Stimulated activated CD8-positive, alpha-beta memory T cell treated with anti-CD3 and anti-CD28 coated beads, Interleukin-12 subunit alpha, Interleukin-12 subunit beta, amount 100 ng/mL, for 24 hours (primary cell): ENCODE measurements around the gene TICRR.

Experiments
- DNase-seq: peaks from one replicate; pipeline ENCODE4 v3.0.0-alpha.2; 2020; ENCODE audit errors: extremely low read depth

Gene TICRR

DNA sequence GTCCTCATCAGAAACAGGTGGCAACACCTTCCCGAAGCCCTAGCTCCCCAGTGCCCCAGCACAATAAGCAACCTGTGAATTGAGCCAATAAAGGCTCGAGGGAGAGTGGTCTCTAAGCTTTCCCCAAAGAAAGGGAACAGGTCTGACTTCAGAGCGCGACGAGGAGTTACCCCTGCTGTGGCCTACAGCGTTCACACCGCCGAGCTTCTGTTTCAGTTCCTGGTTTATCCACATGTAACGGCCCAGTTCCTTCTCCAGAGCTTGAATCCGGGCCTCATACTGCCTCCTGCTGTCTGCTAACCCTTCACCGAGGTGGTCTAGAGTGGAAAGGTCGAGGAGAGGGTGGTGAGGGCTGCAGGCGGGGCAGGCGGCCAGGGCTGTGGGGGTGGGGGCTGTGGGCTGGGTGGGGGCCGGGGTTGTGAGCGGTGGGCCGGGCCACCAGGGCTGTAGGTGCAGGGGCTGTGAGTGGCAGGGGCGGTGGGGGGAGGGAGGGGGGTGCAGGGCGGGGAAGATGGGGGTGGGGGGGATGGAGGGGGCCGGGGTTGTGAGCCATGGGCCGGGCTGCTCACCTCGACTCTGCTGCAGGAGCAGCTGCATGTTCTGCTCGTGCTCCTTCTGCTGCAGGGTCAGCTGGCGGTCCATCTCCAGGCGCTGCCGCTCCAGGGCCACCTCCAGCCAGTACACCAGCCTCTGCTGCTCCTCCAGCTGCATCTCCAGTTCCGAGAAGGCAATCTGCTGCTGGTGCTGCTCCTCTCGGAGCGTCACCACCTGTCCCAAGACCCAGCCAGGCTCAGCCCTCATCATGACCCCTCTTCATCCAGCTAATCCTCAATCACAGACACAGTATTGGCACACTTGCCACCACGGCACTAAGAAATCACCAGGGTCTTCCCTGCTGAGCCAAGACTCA, 53.8 kb downstream of the TICRR start:
- no peak for DNase-seq

DNA sequence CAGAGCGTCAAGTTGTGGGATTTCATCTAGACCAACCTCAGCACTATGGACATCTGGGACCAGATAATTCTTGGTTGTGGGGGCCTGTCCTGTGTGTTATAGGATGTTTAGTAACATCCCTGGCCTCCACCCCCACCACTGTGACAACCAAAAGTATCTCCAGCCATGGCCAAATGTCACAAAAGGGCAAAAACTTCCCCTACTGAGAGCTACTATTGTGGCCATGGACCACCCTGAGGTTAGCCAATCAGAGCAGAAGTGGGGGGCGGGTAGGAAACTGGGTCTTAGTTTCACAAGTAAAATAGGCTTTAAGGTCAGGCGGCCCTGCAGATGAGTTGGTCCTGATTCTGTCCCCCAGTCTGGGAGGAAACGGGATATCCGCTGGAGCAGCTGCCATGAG, 54.6 kb downstream of the TICRR start:
- no peak for DNase-seq

DNA sequence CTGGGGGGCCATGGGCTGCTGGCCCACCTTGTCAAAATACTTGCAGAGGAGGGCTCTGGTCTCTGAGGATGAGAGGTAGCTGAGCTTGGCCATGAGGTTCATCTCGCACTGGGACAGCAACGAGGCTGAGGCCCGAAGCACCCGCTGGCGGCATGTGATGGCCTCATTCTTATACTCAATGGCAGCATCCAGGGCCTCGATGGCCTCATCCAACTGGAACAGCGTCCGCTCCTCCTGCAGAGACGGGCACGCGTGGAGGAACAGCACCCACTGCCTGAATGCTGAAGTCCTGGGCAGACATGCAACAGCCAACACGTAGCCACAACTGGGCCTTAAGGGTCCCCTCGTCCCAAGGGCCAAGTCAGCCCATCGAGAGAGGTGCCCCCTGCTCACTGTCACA, 55.0 kb downstream of the TICRR start:
- no peak for DNase-seq

DNA sequence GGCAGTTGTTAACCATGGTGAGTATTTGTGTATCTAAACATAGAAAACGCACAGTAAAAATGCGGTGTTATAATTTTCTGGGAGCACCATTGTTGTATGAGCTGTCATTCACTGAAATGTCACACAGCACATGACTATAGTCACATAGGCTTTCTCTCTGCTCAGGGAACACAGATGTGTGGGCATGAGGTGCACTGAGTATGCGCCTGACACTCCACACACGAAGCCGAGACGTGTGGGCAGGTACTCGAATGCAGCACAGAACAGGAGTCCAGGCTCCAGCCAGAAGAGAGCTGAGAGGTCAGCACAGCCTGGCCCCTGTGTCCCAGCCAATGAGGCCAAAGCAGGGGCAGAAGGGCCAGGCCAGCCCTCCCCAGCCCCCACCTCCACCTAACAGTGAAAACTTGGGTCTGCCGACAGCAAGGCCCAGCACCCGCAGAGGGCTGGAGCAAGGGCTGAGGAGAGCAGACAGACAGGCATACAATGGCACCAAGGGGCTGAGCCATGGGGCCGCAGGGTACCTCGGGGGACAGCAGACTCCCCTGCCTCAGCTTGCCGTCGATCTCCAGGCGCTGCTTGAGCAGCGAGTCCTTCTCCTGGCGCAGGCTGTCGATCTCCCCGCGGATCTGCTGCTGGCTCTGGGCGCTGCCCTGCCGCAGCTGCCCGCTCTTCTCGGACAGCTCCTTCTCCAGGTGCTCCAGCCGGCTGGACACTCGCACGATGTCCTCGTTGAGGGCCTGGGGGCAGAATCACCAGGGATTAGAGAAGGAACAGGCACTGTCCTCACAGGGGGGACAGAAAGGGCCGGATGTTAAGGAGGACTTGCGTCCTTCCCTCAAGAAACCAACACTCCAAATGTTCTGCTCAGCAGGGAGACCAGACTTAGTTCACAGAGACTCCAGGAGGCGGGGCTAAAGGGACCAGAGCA, 56.0 kb downstream of the TICRR start:
- no peak for DNase-seq

DNA sequence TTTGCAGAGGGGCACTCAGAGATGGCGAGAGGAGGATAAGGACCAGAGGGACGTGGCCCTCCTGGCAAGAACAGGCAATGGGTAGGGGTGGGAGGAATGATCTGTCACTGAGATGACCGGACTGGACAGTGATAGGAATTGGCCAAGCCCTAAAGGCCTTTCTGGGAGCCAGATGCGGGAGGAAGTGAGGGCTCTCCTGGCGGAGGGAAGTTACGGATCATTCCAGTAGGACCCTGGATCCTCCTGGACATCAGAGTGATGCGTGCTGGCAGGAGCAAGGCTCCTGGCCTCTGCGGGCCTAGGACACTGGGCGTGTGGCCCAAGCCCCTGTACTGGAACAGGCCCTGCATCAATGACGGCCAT, 56.6 kb downstream of the TICRR start:
- DNase-seq = no peak

DNA sequence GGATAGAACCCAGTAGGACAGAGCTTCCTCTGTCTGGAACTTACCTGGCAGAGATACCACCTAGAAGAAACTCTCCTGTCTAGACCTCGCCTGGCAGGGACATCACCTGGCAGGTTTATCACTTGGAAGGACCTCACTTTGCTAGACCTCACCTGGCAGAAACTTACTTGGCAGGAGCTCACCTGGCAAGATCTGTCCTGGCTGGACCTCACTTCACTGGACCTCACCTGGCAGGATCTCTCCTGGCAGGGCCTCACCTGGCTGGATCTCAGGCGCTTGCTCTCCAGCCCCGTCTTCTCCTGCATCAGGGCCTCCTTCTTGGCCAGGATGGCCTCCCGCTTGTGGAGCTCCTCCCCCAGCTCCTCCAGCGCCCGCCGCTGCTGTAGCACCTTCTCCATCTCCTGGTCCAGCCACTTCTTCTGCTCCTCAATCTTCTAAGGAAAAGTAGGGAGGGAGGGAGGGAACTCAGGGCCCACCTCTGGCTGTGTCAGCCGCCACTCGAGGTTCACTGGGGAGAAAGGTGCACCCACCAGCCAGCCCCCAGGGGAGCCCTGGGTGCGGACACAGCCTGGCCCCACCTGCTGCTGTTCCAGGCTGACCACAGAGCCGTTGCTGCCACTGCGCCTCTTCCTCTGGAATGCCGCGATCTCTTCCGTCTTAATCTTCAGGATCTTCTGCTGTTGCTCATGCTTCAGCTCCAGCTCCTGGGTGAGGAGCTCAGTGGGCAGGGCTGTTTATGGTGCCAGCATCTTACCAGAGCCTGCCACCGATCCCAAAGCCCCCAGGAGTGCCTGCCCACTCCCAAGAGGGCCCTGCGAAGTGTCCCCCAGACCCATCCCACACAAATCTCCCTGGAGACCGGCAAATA, 57.5 kb downstream of the TICRR start:
- no peak for DNase-seq

DNA sequence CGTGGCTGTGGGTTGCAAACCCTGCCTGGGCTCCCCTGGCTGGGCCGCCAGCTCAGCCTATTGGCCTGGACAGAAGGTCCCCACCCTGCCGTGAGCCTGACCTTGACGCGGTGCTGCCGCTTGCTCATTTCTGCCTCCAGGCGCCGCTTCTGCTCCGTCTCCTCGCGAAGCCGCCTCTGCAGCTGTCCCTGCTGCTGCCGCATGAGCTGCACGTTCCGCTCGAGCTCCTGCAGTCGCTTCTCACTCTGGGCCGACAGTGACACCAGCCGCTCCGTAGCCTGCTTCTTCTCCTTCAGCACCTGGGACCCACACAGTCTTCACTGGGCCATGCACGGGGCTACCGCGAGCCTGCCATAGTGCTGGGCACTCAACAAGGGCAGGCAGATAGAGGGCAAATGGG, 58.3 kb downstream of the TICRR start:
- no peak for DNase-seq

DNA sequence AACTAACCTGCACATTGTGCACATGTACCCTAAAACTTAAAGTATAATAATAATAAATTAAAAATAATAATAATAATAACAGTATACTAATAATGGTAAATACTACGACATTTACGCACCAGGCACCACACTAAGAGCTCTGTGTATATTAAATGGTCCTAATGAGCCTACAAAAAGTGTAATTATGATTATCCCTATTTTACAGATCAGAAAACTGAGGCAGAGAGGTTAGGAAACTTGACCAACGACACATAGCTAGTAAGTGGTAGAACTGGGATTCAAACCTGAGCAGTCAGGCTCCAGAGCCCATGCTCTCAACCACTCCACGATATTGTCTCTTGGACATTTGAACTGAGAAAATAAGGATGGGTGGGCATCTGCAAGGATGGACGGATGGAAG, 65.0 kb downstream of the TICRR start:
- no peak for DNase-seq

DNA sequence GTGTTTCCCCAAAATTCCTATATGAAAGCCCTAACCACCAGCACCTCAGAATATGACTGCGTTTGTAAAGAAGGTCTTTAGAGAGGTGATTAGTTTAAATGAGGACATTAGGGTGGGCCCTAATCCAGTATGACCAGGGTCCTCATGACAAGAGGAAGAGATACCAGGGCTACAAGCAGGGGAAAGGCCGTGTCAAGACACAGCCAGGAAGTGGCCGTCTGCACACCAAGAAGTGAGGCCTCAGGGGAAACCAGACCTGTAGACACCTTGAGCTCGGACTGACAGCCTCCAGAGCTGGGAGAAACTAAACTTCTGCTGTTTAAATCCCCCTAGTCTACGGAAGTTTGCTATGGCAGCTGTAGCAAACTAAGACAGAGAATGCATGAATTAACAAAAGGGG, 65.8 kb downstream of the TICRR start:
- DNase-seq = no peak

DNA sequence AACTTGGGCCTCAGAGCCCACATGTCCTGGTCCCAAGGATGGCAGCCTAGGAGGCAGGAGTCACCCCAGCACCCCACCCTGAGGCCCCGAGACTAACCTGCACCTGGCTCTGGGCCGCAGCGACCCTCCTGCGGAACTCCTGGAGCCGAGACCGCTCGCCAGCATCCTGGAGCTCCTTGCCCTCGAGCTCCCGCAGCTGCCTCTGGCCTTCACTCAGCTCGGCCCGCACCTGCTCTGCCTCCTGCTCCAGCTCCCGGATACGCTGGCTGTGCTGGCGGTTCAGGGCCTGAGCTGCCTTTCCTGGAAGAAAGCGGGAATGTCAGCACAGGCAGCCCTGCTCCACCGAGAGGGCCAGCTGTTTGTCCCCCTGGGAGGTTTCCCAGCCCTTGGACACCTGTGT, 66.8 kb downstream of the TICRR start:
- DNase-seq = no peak

DNA sequence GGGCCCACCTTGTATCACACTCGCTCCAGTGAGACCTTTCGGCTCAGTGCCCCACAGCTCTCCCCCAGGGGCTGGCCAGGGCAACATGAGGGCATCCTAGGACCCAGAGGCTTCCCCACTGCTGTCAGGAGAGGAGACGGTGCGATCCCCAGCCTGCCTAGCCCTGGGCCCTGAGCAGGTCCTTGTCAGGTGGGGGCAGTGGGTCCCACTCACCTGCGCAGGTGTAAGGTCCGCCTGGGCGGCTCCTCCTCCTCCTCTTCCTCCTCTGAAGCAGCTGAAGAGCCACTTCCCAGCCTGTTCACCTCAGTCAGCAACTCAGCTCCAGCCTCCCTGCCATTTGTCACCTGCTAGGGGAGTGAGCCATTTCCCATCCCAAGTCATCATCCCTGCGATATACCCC, 70.4 kb downstream of the TICRR start:
- no peak for DNase-seq

DNA sequence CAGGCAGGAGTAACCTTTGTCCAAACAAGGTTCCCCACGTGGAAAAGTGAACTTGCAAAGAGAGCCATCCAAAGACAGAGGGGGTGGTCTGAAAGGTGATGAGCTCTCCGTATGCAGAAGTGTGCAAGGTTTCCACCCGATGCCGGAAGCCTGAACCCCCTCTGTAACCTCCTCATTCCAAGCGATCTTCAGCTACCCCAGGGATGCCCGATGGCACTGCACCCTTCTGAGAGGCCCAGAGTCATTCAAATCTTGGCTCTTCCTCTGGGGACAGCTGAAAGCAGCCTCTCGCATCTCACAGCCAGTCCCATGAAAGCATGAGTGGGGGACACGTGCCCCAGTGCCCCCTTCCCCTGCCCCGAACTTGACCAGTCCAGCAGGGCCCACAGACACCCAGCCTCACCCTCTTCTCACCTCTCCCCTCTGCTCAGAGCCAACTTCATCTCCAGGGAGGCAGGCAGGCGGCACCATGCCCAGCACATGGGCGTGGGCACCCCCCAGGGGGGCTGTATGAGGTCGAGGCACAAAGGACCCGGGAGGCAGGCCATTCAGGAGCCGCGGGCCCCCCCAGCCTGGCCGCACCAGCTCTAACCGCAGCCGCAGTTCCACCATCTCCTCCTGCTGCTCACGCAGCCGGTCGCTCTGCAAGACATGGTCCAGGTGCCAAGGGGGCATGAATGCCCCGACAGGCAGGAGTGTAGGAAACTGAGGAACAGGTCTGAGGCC, 71.3 kb downstream of the TICRR start:
- DNase-seq = no peak

DNA sequence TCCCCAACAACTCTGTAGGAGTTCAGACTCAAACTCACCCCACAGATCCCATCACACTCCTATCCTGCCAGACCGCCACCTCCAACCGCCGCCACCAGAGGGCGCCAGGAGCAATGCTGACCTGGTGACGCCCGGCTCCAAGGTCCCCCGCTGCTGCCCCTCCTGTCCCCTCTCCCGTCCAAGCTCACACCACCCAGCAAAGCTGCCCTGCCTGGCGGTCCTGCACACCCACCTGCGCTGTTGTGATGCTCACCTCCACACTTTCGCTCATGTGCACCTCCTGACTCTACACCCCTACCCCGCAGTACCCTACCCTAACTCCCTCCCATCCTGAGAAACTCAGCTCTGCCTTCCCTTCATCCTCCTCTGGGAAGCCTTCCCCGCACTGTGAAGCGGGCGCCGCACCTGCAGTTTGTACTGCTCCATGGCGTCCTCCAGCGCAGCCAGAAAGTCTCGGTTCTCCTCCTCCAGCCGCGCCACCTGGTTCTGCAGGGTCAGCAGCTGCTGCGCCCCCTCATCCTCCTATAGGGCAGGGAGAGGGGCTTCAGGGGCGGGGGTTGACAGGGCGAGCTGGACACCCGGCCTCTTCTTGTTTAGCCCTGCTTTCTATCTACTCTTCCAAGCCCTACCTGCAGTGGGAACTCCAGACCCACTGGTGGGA, 72.1 kb downstream of the TICRR start:
- peak; percentile 26 for DNase-seq

DNA sequence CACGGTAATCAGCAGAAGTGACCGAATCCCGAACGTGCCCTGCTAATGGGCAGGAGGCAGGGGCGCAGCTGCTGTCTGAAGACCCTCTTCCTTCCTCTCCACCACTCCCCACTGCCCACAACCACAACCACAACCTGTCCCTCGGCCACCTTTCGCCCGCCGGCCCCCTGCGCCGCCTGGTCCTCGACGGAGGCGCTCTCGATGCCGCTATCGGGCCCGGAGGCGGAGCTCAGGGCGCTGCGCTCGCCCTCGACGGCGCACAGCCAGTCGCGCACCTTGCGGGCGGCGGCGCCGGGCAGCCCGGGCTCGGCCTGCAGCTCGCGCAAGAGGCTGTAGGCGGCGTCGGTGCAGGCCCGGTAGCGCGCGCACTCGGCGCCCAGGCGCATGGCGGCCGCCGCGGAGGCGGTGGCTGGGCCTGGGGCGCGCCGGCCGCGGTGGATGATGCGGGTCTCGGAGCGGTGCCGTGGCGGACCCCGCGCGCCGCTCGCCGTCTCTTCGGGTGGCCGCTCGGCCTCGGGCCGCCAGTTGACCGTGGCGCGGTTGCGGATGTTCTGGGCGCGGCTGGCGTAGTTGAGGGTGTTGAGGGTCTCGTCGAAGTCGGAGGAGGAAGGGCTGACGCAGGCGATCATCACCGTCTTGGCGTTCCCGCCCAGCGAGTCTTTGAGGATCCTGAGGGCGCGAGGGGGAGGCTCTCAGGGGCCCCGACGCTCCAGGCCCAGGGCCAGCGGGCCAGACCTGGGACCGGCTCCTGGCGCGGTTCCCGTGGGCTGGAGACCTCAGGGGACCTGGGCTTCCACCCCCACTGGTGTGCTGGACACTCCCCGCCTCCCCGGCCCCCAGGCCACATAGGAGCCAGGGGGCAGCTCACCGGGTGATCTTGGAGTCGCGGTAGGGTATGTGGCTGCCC, 73.1 kb downstream of the TICRR start:
- DNase-seq = no peak

DNA sequence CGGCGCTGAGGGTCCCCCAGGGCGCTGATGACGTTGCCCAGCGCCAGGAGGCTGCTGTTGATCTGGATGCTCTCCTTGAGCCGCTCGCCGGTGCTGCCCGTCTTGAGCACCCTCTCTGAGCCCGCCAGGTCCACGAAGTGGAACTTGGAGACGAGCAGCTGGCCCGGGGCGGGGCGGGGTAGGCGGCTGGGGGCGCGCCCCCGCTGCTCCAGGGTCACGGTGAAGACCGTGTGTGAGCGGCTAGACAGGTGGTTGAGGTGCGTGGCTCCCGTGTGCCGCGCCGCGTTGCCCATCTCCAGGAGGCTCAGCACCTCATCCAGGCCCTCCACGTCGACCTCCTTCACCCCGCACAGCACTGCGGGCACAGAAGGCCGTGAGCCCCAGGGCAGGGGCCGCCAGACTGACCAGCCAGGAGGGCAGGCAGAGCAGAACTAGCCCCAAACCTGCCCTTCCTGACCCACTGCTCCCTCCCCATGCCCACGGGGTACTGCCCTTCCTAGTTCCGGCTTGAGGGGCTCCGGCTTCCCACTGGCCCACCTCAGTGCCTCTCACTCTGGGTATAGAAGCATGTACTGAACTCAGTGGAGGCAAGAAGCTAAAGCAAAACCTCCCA, 73.8 kb downstream of the TICRR start:
- DNase-seq = no peak

DNA sequence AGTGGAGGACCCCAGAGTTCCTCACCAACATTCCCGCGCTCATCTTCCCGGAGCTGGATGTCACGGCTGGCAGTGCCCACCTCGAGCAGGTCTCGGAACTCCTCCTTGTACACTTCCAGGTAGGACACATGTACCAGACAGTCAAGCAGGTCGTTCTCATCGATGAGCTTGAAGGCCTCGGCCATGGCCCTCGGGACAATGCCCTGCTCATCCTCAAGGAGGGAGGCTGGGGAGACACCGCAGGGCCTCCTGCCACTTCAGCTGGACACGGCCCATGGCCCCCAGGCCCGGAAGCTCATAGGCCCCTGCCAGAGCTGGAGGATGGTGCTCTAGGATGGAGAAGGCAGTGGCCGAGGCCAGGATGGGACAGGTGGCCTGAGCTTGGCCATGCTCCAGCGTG, 74.4 kb downstream of the TICRR start:
- no peak for DNase-seq

DNA sequence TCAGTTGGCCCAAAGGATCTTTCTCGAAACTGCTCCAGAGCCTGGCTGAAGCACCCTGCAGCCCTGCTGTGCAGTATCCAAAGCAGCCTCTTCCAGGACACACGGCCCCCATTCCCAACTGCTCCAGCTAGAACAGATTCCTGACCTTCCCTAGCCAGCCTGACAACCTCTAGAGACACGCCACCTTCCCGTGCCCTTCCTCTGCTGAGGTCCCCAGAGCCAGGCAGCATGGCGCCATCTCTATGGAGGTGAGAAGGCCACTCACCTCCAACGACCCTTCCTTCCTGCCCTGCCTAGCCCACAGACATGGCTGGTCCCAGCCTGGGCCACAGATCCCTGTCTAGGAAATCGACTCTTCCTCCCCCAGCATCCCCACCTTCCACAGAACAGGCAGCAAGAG, 76.9 kb downstream of the TICRR start:
- DNase-seq = no peak

DNA sequence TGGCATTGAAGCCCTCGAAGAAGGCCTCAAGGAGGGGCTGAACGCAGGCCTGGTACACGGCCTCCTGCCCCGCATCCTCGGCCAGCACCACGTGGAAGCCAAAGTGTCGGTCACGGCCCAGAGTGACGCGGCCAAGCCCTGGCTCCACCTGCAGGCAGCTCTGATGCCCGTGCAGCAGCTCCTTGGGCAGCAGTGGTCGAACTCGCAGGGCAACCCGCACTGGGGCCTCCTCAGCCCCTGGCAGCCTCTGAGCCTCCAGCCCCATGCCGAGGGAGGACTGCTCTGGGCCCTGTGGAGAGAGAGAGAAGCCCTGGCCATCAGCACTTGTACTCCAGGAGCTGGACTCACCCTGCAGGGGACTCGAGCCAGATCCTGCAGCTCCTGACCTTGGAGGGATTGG, 77.4 kb downstream of the TICRR start:
- DNase-seq = no peak

DNA sequence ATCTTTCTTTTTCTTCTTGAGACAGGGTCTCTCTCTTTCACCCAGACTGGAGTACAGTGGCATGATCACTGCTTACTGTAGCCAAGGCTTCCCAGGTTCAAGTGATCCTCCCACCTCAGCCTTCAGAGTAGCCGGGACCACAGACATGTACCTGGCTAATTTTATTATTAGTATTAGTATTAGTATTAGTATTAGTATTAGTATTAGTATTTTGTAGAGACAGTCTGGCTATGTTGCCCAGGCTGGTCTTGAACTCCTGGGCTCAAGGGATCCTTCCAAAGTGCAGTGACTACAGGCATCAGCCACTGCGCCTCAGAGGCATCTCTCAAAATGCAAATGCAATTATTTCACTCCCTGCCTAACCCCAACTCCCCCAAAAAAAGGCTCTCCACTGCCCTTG, 78.3 kb downstream of the TICRR start:
- no peak for DNase-seq
